Measurements from ENCODE around the gene CRACR2B.

- no peak for TF ChIP-seq CTCF (IDR thresholded peaks at IDR 0.05)
- no peak for TF ChIP-seq POLR2A (IDR thresholded peaks at IDR 0.05)
Measured at GRCh38 chr11:793556-793955, 34.2 kb upstream of the CRACR2B start.

Data from uterus (tissue), 2 donors.